ENCODE results near the gene ZBTB5. TPM values are rescaled to one million over a fixed set of nuclear protein-coding genes. Genes with fewer than 3 reads are reported as not detected.

ZBTB5 gene
- total and polyA plus RNA-seq, 2 donors from 2014 or later = 6.1 to 14.1 TPM

DNA sequence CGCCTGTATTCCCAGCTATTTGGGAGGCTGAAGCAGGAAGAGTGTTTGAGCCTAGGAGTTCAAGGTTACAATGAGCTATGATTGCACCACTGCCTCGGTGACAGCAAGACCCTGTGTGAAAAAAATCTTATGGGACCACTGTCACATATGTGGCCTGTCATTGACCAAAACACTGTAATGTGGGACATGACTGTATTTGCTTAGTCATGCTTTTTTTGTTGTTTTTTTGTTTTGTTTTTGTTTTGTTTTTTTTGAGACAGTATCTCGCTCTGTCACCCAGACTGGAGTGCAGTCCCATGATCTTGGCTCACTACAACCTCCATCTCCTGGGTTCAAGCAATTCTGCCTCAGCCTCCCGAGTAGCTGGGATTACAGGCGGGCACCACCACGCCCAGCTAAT, 34.0 kb upstream of the ZBTB5 start:
- H3K9ac ChIP-seq (ENCODE audit: low read length in 3 of 3) = no peak overlapping the region

DNA sequence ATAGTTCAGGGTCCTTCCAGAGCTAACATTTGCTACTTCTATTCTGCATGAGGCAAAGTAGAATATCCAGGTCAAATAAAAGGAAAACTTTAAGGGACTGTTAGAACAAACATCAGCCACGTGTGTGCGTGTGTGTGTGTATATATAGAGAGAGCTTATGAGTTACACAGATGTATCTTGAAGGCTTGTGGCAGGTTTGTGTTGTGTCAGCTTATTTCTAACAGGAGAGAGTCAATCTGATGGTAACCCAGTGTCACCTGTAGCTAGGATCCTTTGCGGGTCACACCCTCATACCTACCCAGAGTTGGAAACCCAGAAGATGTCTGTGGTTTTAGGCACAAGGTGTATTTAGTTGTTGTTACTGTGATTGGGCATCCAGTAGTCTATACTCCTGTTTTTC, 33.2 kb upstream of the ZBTB5 start:
- TF ChIP-seq, protein P1, sequence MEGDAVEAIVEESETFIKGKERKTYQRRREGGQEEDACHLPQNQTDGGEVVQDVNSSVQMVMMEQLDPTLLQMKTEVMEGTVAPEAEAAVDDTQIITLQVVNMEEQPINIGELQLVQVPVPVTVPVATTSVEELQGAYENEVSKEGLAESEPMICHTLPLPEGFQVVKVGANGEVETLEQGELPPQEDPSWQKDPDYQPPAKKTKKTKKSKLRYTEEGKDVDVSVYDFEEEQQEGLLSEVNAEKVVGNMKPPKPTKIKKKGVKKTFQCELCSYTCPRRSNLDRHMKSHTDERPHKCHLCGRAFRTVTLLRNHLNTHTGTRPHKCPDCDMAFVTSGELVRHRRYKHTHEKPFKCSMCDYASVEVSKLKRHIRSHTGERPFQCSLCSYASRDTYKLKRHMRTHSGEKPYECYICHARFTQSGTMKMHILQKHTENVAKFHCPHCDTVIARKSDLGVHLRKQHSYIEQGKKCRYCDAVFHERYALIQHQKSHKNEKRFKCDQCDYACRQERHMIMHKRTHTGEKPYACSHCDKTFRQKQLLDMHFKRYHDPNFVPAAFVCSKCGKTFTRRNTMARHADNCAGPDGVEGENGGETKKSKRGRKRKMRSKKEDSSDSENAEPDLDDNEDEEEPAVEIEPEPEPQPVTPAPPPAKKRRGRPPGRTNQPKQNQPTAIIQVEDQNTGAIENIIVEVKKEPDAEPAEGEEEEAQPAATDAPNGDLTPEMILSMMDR (IDR thresholded peaks at IDR 0.05; ENCODE audit: borderline replicate concordance, extremely low read depth, insufficient read depth) = no peak
- Histone ChIP-seq H3K27me3 (ENCODE audit: control insufficient read depth, insufficient read depth, low read length) (no peaks in the 10 kb centered on the region), H3K9ac (ENCODE audit: low read length in 3 of 3) (no peak overlapping the region), H3K4me3 (ENCODE audit: low read length in 3 of 3) (no peak overlapping the region), H3K36me3 (ENCODE audit: control insufficient read depth in 2 of 3, insufficient read depth in 3 of 3, low read length in 3 of 3) (peaks cover 2 to 40% (median 27%) of the 10 kb centered on the region in 3 donors), H3K9me3 (ENCODE audit: control insufficient read depth in 2 of 3, insufficient read depth in 1 of 3, low read length in 3 of 3) (no peaks in the 10 kb centered on the region), H3K27ac (ENCODE audit: low read depth in 2 of 2, low read length in 2 of 2) (no peak overlapping the region), H3K4me1 (ENCODE audit: control insufficient read depth in 2 of 3, insufficient read depth in 2 of 3, low read depth in 1 of 3, low read length in 3 of 3) (no peaks in the 10 kb centered on the region)
- DNase-seq (no peak), FAIRE-seq (no peak)
- intact Hi-C loops (cut with DNase I) = no loop called here

More for the DNA sequence above, 34.0 kb upstream of the ZBTB5 start:
- intact Hi-C loops (cut with DNase I) = no loop called here
- Histone ChIP-seq H3K4me3 (ENCODE audit: low read length in 3 of 3) (no peak overlapping the region), H3K27me3 (ENCODE audit: control insufficient read depth, insufficient read depth, low read length) (no peaks in the 10 kb centered on the region), H3K36me3 (ENCODE audit: control insufficient read depth in 2 of 3, insufficient read depth in 3 of 3, low read length in 3 of 3) (peaks cover 2 to 37% (median 24%) of the 10 kb centered on the region in 3 donors), H3K27ac (ENCODE audit: low read depth in 2 of 2, low read length in 2 of 2) (no peak overlapping the region), H3K4me1 (ENCODE audit: control insufficient read depth in 2 of 3, insufficient read depth in 2 of 3, low read depth in 1 of 3, low read length in 3 of 3) (no peaks in the 10 kb centered on the region), H3K9me3 (ENCODE audit: control insufficient read depth in 2 of 3, insufficient read depth in 1 of 3, low read length in 3 of 3) (no peaks in the 10 kb centered on the region)
- FAIRE-seq = no peak
- DNase-seq = no peak
- TF ChIP-seq, protein P1 (IDR thresholded peaks at IDR 0.05; ENCODE audit: borderline replicate concordance, extremely low read depth, insufficient read depth) = no peak

DNA sequence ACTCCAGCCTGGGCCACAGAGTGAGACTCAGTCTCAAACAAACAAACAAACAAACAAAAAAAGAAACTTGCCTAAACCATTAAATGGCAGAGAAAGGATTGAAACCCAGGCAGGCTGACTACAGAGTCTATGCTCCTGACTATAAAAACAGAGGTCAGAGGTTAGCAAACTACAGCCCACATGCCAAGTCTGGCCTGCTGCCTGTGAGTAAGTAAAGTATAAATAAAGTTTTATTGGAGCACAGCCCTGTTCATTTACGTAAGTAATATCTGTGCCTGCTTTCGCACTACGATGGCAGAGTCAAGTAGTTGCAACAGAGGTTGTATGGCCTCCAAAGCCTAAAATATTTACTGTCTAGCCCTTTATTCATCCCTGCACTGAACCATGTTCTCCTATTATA, 32.1 kb upstream of the ZBTB5 start:
- Histone ChIP-seq H3K27me3 (ENCODE audit: control insufficient read depth, insufficient read depth, low read length) (no peaks in the 10 kb centered on the region), H3K4me1 (ENCODE audit: control insufficient read depth in 2 of 3, insufficient read depth in 2 of 3, low read depth in 1 of 3, low read length in 3 of 3) (no peaks in the 10 kb centered on the region), H3K27ac (ENCODE audit: low read depth in 2 of 2, low read length in 2 of 2) (no peak overlapping the region), H3K9ac (ENCODE audit: low read length in 3 of 3) (no peak overlapping the region), H3K36me3 (ENCODE audit: control insufficient read depth in 2 of 3, insufficient read depth in 3 of 3, low read length in 3 of 3) (peaks cover 2 to 47% (median 36%) of the 10 kb centered on the region in 3 donors), H3K9me3 (ENCODE audit: control insufficient read depth in 2 of 3, insufficient read depth in 1 of 3, low read length in 3 of 3) (no peaks in the 10 kb centered on the region), H3K4me3 (ENCODE audit: low read length in 3 of 3) (no peak overlapping the region)
- TF ChIP-seq, protein P1 (IDR thresholded peaks at IDR 0.05; ENCODE audit: borderline replicate concordance, extremely low read depth, insufficient read depth) = no peak
- FAIRE-seq (no peak), DNase-seq (no peak)
- intact Hi-C loops (cut with DNase I) = no loop called here

DNA sequence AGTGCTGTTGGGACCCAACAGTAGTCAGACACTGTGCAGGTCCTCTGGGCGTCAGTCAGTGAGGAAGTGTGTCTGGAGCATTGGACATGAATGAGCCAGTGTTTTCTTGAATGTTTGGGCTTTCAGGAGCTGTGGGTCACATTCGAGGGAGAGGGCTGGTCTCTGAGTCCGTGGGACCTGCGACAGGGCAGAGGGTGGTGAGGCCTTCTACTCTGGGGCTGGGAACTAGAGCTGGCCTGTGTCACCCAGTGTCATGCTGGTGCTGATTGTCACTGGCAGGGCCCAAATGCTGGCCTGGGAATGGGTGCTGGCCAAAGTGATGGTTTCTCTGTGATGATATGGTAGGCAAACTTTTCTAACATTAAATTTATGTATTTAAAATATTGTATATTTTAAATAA, 30.8 kb upstream of the ZBTB5 start:
- Histone ChIP-seq H3K27ac (ENCODE audit: low read depth in 2 of 2, low read length in 2 of 2) (no peak overlapping the region), H3K4me1 (ENCODE audit: control insufficient read depth in 2 of 3, insufficient read depth in 2 of 3, low read depth in 1 of 3, low read length in 3 of 3) (no peaks in the 10 kb centered on the region), H3K27me3 (ENCODE audit: control insufficient read depth, insufficient read depth, low read length) (no peaks in the 10 kb centered on the region), H3K4me3 (ENCODE audit: low read length in 3 of 3) (no peak overlapping the region), H3K9me3 (ENCODE audit: control insufficient read depth in 2 of 3, insufficient read depth in 1 of 3, low read length in 3 of 3) (no peaks in the 10 kb centered on the region), H3K9ac (ENCODE audit: low read length in 3 of 3) (no peak overlapping the region), H3K36me3 (ENCODE audit: control insufficient read depth in 2 of 3, insufficient read depth in 3 of 3, low read length in 3 of 3) (peaks cover 5 to 39% (median 30%) of the 10 kb centered on the region in 3 donors)
- TF ChIP-seq, protein P1 (IDR thresholded peaks at IDR 0.05; ENCODE audit: borderline replicate concordance, extremely low read depth, insufficient read depth) = no peak
- intact Hi-C loops (cut with DNase I) = no loop called here
- DNase-seq = no peak
- no peak for FAIRE-seq

Measured in kidney (tissue), 14 donors.